Body of pancreas (tissue), 4 donors: ENCODE results near the gene ZFX.

Experiments
- CTCF ChIP-seq, 7 experiments: fragments of 450-650 bp in 4 of 7; fragments of 200-600 bp in 3 of 7; sonication (generic) in 3 of 7; IDR thresholded peaks; one replicate each; pipeline ENCODE4 v1.5.1; 2016 to 2019; ENCODE audit warnings: antibody characterized with exemption in 7 of 7
- POLR2A ChIP-seq, 3 donors: fragments of 450-650 bp; IDR thresholded peaks; one replicate each; pipeline ENCODE4 v1.6.1; 2016; ENCODE audit warnings: antibody characterized with exemption in 3 of 3, mild to moderate bottlenecking in 2 of 3

DNA sequence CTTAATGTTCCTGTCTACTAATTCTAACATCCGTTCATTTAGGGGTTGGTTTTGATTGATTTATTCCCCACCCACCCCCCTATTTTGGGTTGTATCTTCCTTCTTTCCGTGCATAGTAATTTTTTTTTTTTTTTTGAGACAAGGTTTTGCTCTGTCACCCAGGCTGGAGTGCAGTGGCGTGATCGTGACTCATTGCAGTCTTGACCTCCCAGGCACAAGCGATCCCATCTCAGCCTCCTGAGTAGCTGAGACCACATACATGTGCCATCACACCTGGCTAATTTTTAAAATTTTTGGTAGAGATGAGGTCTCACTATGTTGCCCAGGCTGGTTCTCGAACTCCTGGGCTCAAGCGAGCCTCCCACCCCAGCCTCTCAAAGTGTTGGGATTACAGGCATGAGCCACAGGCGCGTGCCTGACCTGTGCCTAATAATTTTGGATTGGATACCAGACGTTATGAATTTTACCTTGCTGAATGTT is 79.9 kb downstream of the ZFX start:
- no peak for TF ChIP-seq POLR2A (IDR thresholded peaks at IDR 0.05)
- no peak for TF ChIP-seq CTCF (IDR thresholded peaks at IDR 0.05)
